Right kidney (tissue), 9 donors: ENCODE results near the gene NEAT1.

Experiments
- DNase-seq: peaks from one replicate; pipeline ENCODE4 v3.0.0-alpha.2; 2016
- long read RNA-seq, 8 donors: transcript quantifications; one replicate each; lab custom pipeline, GENCODE V29; 2026

The NEAT1 gene
- long read RNA-seq, donor 1, full-length matches to known transcripts = 130 of 130 reads
- long read RNA-seq, donor 1, partial matches to known transcripts = 0 of 130 reads
- long read RNA-seq, donor 1, other reads (novel, unspliced or antisense) = 0 of 130 reads
- long read RNA-seq, donor 2, full-length matches to known transcripts = 27 of 27 reads
- long read RNA-seq, donor 2, partial matches to known transcripts = 0 of 27 reads
- long read RNA-seq, donor 2, other reads (novel, unspliced or antisense) = 0 of 27 reads
- long read RNA-seq, donor 3, full-length matches to known transcripts = 107 of 107 reads
- long read RNA-seq, donor 3, partial matches to known transcripts = 0 of 107 reads
- long read RNA-seq, donor 3, other reads (novel, unspliced or antisense) = 0 of 107 reads
- long read RNA-seq, donor 4, full-length matches to known transcripts = 272 of 272 reads
- long read RNA-seq, donor 4, partial matches to known transcripts = 0 of 272 reads
- long read RNA-seq, donor 4, other reads (novel, unspliced or antisense) = 0 of 272 reads
- long read RNA-seq, donor 5, full-length matches to known transcripts = 70 of 70 reads
- long read RNA-seq, donor 5, partial matches to known transcripts = 0 of 70 reads
- long read RNA-seq, donor 5, other reads (novel, unspliced or antisense) = 0 of 70 reads
- long read RNA-seq, donor 6, full-length matches to known transcripts = 86 of 86 reads
- long read RNA-seq, donor 6, partial matches to known transcripts = 0 of 86 reads
- long read RNA-seq, donor 6, other reads (novel, unspliced or antisense) = 0 of 86 reads
- long read RNA-seq, donor 7, full-length matches to known transcripts = 120 of 120 reads
- long read RNA-seq, donor 7, partial matches to known transcripts = 0 of 120 reads
- long read RNA-seq, donor 7, other reads (novel, unspliced or antisense) = 0 of 120 reads
- long read RNA-seq, donor 8, full-length matches to known transcripts = 139 of 139 reads
- long read RNA-seq, donor 8, partial matches to known transcripts = 0 of 139 reads
- long read RNA-seq, donor 8, other reads (novel, unspliced or antisense) = 0 of 139 reads

- peak; percentile 94 for DNase-seq
Measured at GRCh38 chr11:65422633-65423515, at the start of gene NEAT1. Gene NEAT1 (plus strand): TSS chr11:65422798.

GRCh38 chr11:65373839-65374580, 48.6 kb upstream of the NEAT1 start:
- DNase-seq = no peak

GRCh38 chr11:65375012-65375411, 47.6 kb upstream of the NEAT1 start:
- DNase-seq = no peak

- DNase-seq = no peak
Measured at GRCh38 chr11:65376138-65376713, 46.4 kb upstream of the NEAT1 start.

GRCh38 chr11:65377036-65377435, 45.6 kb upstream of the NEAT1 start:
- DNase-seq = no peak

GRCh38 chr11:65377777-65378176, 44.8 kb upstream of the NEAT1 start:
- no peak for DNase-seq

- peak; percentile 64 for DNase-seq
Measured at GRCh38 chr11:65378208-65378927, 44.2 kb upstream of the NEAT1 start.

- no peak for DNase-seq
Measured at GRCh38 chr11:65378928-65379638, 43.5 kb upstream of the NEAT1 start.

- no peak for DNase-seq
Measured at GRCh38 chr11:65379698-65380459, 42.7 kb upstream of the NEAT1 start.

GRCh38 chr11:65380460-65381119, 42.0 kb upstream of the NEAT1 start:
- DNase-seq = no peak

- DNase-seq = no peak
Measured at GRCh38 chr11:65381716-65382032, 40.9 kb upstream of the NEAT1 start.

- DNase-seq = peak; percentile 90
Measured at GRCh38 chr11:65382033-65382803, 40.4 kb upstream of the NEAT1 start, which contains the start of gene SLC25A45. Gene SLC25A45 (minus strand): TSS chr11:65382646. CDS start chr11:65381951, 695 bp downstream.

GRCh38 chr11:65382804-65383368, 39.7 kb upstream of the NEAT1 start:
- no peak for DNase-seq

GRCh38 chr11:65383778-65384177, 38.8 kb upstream of the NEAT1 start:
- no peak for DNase-seq

- DNase-seq = no peak
Measured at GRCh38 chr11:65384301-65384889, 38.2 kb upstream of the NEAT1 start.
